GM18520 (cell line): Measurements from ENCODE around the gene ATP4A.

ENCODE experiments used
- ATAC-seq: cut with Tn5 transposase; IDR thresholded peaks from one replicate; pipeline ENCODE4 v1.9.1; 2021; ENCODE audit not compliant: unreplicated experiment

ATP4A gene

GRCh38 chr19:35502751-35503150 lies 60.7 kb downstream of the ATP4A start:
- no peak for ATAC-seq

GRCh38 chr19:35501684-35502083 lies 61.8 kb downstream of the ATP4A start:
- ATAC-seq = no peak

GRCh38 chr19:35500611-35501010 lies 62.8 kb downstream of the ATP4A start:
- ATAC-seq = no peak
